Measurements from ENCODE around the gene ZNF669. TPM values are rescaled to one million over a fixed set of nuclear protein-coding genes. Genes with fewer than 3 reads are reported as not detected.
A peak's percentile ranks its signal among the peaks of the same experiment; 100 is the strongest.

The ZNF669 gene
- total and polyA plus RNA-seq, 3 donors from 2014 or later = 9.4 to 12.1 (median 10.6) TPM

GRCh38 chr1:247105966-247106365, 1.8 kb upstream of the ZNF669 start:
- no peak for DNase-seq
- no peak for TF ChIP-seq POLR2A (IDR thresholded peaks at IDR 0.05)
- no peak for TF ChIP-seq CTCF (IDR thresholded peaks at IDR 0.05)
- peaks cover 5% of the 10 kb centered on the region for H3K4me1 ChIP-seq
- no peak overlapping the region for H3K4me3 ChIP-seq
- H3K9me3 ChIP-seq = no peaks in the 10 kb centered on the region
- intact Hi-C loops (cut with DNase I; ENCODE audit: low total_unique reads) = no loop called here
- H3K27ac ChIP-seq = no peak overlapping the region
- no peaks in the 10 kb centered on the region for H3K36me3 ChIP-seq (ENCODE audit: low read depth, missing control alignments)
- 82 to 85% methylated on average over 15 of the region's 15 CpGs for WGBS, 2 donors
- H3K27me3 ChIP-seq = no peaks in the 10 kb centered on the region

GRCh38 chr1:247104965-247105364, 809 bp upstream of the ZNF669 start:
- no peaks in the 10 kb centered on the region for H3K36me3 ChIP-seq (ENCODE audit: low read depth, missing control alignments)
- H3K27me3 ChIP-seq = no peaks in the 10 kb centered on the region
- no peak for TF ChIP-seq CTCF (IDR thresholded peaks at IDR 0.05)
- TF ChIP-seq POLR2A (IDR thresholded peaks at IDR 0.05) = no peak
- WGBS, 2 donors = 41 to 57% methylated on average over 13 of the region's 13 CpGs
- peak overlapping the region; percentile 71 to 94 for H3K4me3 ChIP-seq
- H3K27ac ChIP-seq = no peak overlapping the region
- intact Hi-C loops (cut with DNase I; ENCODE audit: low total_unique reads) = no loop called here
- H3K9me3 ChIP-seq = no peaks in the 10 kb centered on the region
- no peak for DNase-seq
- H3K4me1 ChIP-seq = no peaks in the 10 kb centered on the region

- intact Hi-C loops (cut with DNase I; ENCODE audit: low total_unique reads) = no loop called here
- DNase-seq = no peak
- no peak overlapping the region for H3K4me3 ChIP-seq
- no peak overlapping the region for H3K27ac ChIP-seq
- WGBS, 2 donors = 95 to 98% methylated on average over 1 of the region's 1 CpG
- no peak for TF ChIP-seq CTCF (IDR thresholded peaks at IDR 0.05)
- H3K4me1 ChIP-seq = no peaks in the 10 kb centered on the region
- H3K9me3 ChIP-seq = no peaks in the 10 kb centered on the region
- no peaks in the 10 kb centered on the region for H3K27me3 ChIP-seq
- H3K36me3 ChIP-seq (ENCODE audit: low read depth, missing control alignments) = no peaks in the 10 kb centered on the region
Measured at GRCh38 chr1:247102381-247102780, 1.8 kb downstream of the ZNF669 start.

- H3K27me3 ChIP-seq = no peaks in the 10 kb centered on the region
- no peak overlapping the region for H3K27ac ChIP-seq
- WGBS, 2 donors = 95 to 96% methylated on average over 9 of the region's 9 CpGs
- H3K4me1 ChIP-seq = no peaks in the 10 kb centered on the region
- no peaks in the 10 kb centered on the region for H3K36me3 ChIP-seq (ENCODE audit: low read depth, missing control alignments)
- H3K4me3 ChIP-seq = no peak overlapping the region
- no peak for TF ChIP-seq POLR2A (IDR thresholded peaks at IDR 0.05)
- no peak for TF ChIP-seq CTCF (IDR thresholded peaks at IDR 0.05)
- H3K9me3 ChIP-seq = no peaks in the 10 kb centered on the region
- intact Hi-C loops (cut with DNase I; ENCODE audit: low total_unique reads) = no loop called here
- no peak for DNase-seq
Measured at GRCh38 chr1:247100676-247101279, 3.4 kb downstream of the ZNF669 start.

GRCh38 chr1:247096958-247097357, 7.2 kb downstream of the ZNF669 start:
- 90 to 95% methylated on average over 5 of the region's 5 CpGs for WGBS, 2 donors
- intact Hi-C loops (cut with DNase I; ENCODE audit: low total_unique reads) = no loop called here
- no peaks in the 10 kb centered on the region for H3K36me3 ChIP-seq (ENCODE audit: low read depth, missing control alignments)

More at GRCh38 chr1:247096958-247097357, 7.2 kb downstream of the ZNF669 start:
- no peaks in the 10 kb centered on the region for H3K9me3 ChIP-seq
- H3K4me1 ChIP-seq = no peaks in the 10 kb centered on the region
- no peak for DNase-seq
- no peak overlapping the region for H3K27ac ChIP-seq
- TF ChIP-seq POLR2A (IDR thresholded peaks at IDR 0.05) = no peak
- no peak for TF ChIP-seq CTCF (IDR thresholded peaks at IDR 0.05)
- H3K4me3 ChIP-seq = no peak overlapping the region
- H3K27me3 ChIP-seq = no peaks in the 10 kb centered on the region

Data from testis (tissue), 3 donors.